HCT116 (cell line): ENCODE data around the gene KIAA1614. TPM values are rescaled to one million over a fixed set of nuclear protein-coding genes. Genes with fewer than 3 reads are reported as not detected.

Experiments
- ATAC-seq: fragments of 200-7000 bp; cut with Tn5 transposase; 2 replicates; pipeline ENCODE4 v1.9.1; 2020; ENCODE audit warnings: mild to moderate bottlenecking, moderate library complexity
- BruUV-seq: library from RNA; stranded (reverse); fragments of 400-500 nt; replicated peaks from 2 replicates; lab custom pipeline; 2021; lab: Mats Ljungman, UMichigan
- CTCF ChIA-PET: fragments of 300-600 bp; sonication (Branson Sonifier 250); formaldehyde crosslinking; loops from one replicate; lab custom pipeline; 2021; ENCODE audit warnings: antibody characterized with exemption; lab: Charles Lee
- POLR2A ChIA-PET: fragments of 300-600, 350-600 bp; sonication (Branson Sonifier 250); formaldehyde crosslinking; loops from one replicate; lab custom pipeline; 2021; ENCODE audit warnings: antibody characterized with exemption; lab: Charles Lee
- RAD21 ChIA-PET, 2 experiments: fragments of 300-600 bp; sonication (Branson Sonifier 250); formaldehyde crosslinking; loops; one replicate each; lab custom pipeline; 2023; ENCODE audit warnings: low total read pairs in 2 of 2; ENCODE audit not compliant: uncharacterized antibody in 2 of 2, unreplicated experiment in 2 of 2, low non-redundant PET in 1 of 2; lab: Charles Lee
- DNase-seq: peaks from one replicate; pipeline ENCODE4 v3.0.0-alpha.2; 2010; ENCODE audit warnings: low read depth, low spot score
- H2AFZ ChIP-seq: fragments of 200-600 bp; shearing (Covaris generic), sonication (generic); 2 replicates; pipeline ENCODE4 v1.6.1; 2017; ENCODE audit warnings: low read depth, mixed run types, mixed read lengths, antibody characterized with exemption, low read length; ENCODE audit not compliant: poor library complexity, severe bottlenecking
- H3K27ac ChIP-seq: 2 replicates; pipeline ENCODE4 v1.5.1; 2012; ENCODE audit warnings: low read depth, low read length
- H3K27me3 ChIP-seq: fragments of 200-600 bp; sonication (generic); 2 replicates; pipeline ENCODE4 v1.6.1; 2016; ENCODE audit warnings: mixed run types, low read length, mixed read lengths; ENCODE audit not compliant: insufficient read depth
- H3K36me3 ChIP-seq, 2 experiments: fragments of 200-500 bp in 1 of 2; fragments of 200-600 bp in 1 of 2; sonication (Bioruptor generic) in 1 of 2; sonication (generic) in 1 of 2; 2 replicates each; pipeline versions ENCODE4 v1.5.1 to v1.6.1; 2014 to 2016; ENCODE audit warnings: low read length in 2 of 2, inconsistent platforms in 1 of 2, mixed read lengths in 1 of 2, mixed run types in 1 of 2; ENCODE audit not compliant: insufficient read depth in 2 of 2, control insufficient read depth in 1 of 2
- H3K4me1 ChIP-seq, 2 experiments: fragments of 200-600 bp in 1 of 2; sonication (generic) in 1 of 2; 2 replicates each; pipeline versions ENCODE4 v1.5.1 to v1.6.1; 2012 to 2017; ENCODE audit warnings: low read length in 2 of 2, inconsistent platforms in 1 of 2, mild to moderate bottlenecking in 1 of 2, mixed read lengths in 1 of 2, mixed run types in 1 of 2, moderate library complexity in 1 of 2; ENCODE audit not compliant: insufficient read depth in 2 of 2, control insufficient read depth in 1 of 2
- H3K4me2 ChIP-seq: fragments of 200-600 bp; sonication (generic); 2 replicates; pipeline ENCODE4 v1.6.1; 2017; ENCODE audit warnings: mixed run types, low read length, mixed read lengths
- H3K4me3 ChIP-seq, 2 experiments: fragments of 200-600 bp in 1 of 2; sonication (generic) in 1 of 2; replicated peaks in 1 of 2; 2 replicates each; pipeline ENCODE4 v1.5.1; 2011 to 2016; ENCODE audit warnings: low read length in 2 of 2, control low read depth in 1 of 2, low read depth in 1 of 2, mild to moderate bottlenecking in 1 of 2, mixed read lengths in 1 of 2, mixed run types in 1 of 2
- H3K79me2 ChIP-seq: fragments of 200-600 bp; sonication (generic); 2 replicates; pipeline ENCODE4 v1.6.1; 2017; ENCODE audit warnings: mild to moderate bottlenecking, mixed run types, low read length, moderate library complexity, mixed read lengths; ENCODE audit not compliant: insufficient read depth
- H3K9ac ChIP-seq: fragments of 200-600 bp; sonication (generic); 2 replicates; pipeline ENCODE4 v1.6.1; 2016; ENCODE audit warnings: low read length, mixed read lengths
- H3K9me2 ChIP-seq: fragments of 200-600 bp; sonication (generic), shearing (Covaris generic); 2 replicates; pipeline ENCODE4 v1.6.1; 2017; ENCODE audit warnings: mixed run types, mild to moderate bottlenecking, moderate library complexity; ENCODE audit not compliant: insufficient read depth
- H3K9me3 ChIP-seq, 2 experiments: fragments of 200-500 bp in 1 of 2; fragments of 200-600 bp in 1 of 2; sonication (Bioruptor generic) in 1 of 2; sonication (generic) in 1 of 2; 2 replicates each; pipeline ENCODE4 v1.6.1; 2014 to 2017; ENCODE audit warnings: low read length in 2 of 2, mixed read lengths in 2 of 2, inconsistent platforms in 1 of 2, low read depth in 1 of 2, mild to moderate bottlenecking in 1 of 2, mixed run types in 1 of 2, moderate library complexity in 1 of 2; ENCODE audit not compliant: control insufficient read depth in 1 of 2, insufficient read depth in 1 of 2
- H4K20me1 ChIP-seq: fragments of 200-600 bp; sonication (generic), shearing (Covaris generic); 2 replicates; pipeline ENCODE4 v1.6.1; 2017; ENCODE audit warnings: mixed run types, mild to moderate bottlenecking, moderate library complexity; ENCODE audit not compliant: insufficient read depth
- CBX3 ChIP-seq: IDR thresholded peaks from 2 replicates; pipeline ENCODE4 v1.6.1; 2012; ENCODE audit warnings: low read depth
- EGR1 ChIP-seq: IDR thresholded peaks from 2 replicates; pipeline ENCODE4 v1.6.1; 2012; ENCODE audit warnings: low read depth
- EZH2 ChIP-seq: fragments of 200-600 bp; sonication (generic); IDR thresholded peaks from 2 replicates; pipeline ENCODE4 v1.6.1; 2017; ENCODE audit warnings: antibody characterized with exemption, mixed run types
- EZH2phosphoT487 ChIP-seq: fragments of 200-600 bp; IDR thresholded peaks from 2 replicates; pipeline ENCODE4 v1.6.1; 2018; ENCODE audit warnings: antibody characterized with exemption, borderline replicate concordance
- FOSL1 ChIP-seq: IDR thresholded peaks from 2 replicates; pipeline ENCODE4 v1.6.1; 2012; ENCODE audit warnings: low read depth
- JUND ChIP-seq: IDR thresholded peaks from 2 replicates; pipeline ENCODE4 v1.6.1; 2012
- MAX ChIP-seq: IDR thresholded peaks from 2 replicates; pipeline ENCODE4 v1.6.1; 2012
- POLR2A ChIP-seq: IDR thresholded peaks from 2 replicates; pipeline ENCODE4 v1.7.0; 2011; ENCODE audit warnings: borderline replicate concordance; ENCODE audit not compliant: insufficient read depth, insufficient read length; ENCODE audit errors: extremely low read depth
- RAD21 ChIP-seq: IDR thresholded peaks from 2 replicates; pipeline ENCODE4 v1.6.1; 2012; ENCODE audit warnings: low read depth, mild to moderate bottlenecking
- SIN3A ChIP-seq: IDR thresholded peaks from 2 replicates; pipeline ENCODE4 v1.6.1; 2012; ENCODE audit warnings: low read depth
- SP1 ChIP-seq: IDR thresholded peaks from 2 replicates; pipeline ENCODE4 v1.6.1; 2012; ENCODE audit warnings: low read depth
- TCF7L2 ChIP-seq: IDR thresholded peaks from 2 replicates; pipeline ENCODE4 v1.7.0; 2011; ENCODE audit warnings: borderline replicate concordance, inconsistent platforms; ENCODE audit not compliant: insufficient read depth, insufficient read length; ENCODE audit errors: extremely low read depth
- YY1 ChIP-seq: IDR thresholded peaks from 2 replicates; pipeline ENCODE4 v1.6.1; 2011; ENCODE audit warnings: low read length, low read depth, moderate library complexity, mild to moderate bottlenecking; ENCODE audit not compliant: insufficient replicate concordance; ENCODE audit errors: extremely low read depth
- ZBTB33 ChIP-seq: IDR thresholded peaks from 2 replicates; pipeline ENCODE4 v1.6.1; 2011; ENCODE audit warnings: mild to moderate bottlenecking, low read length, moderate library complexity; ENCODE audit not compliant: insufficient replicate concordance; ENCODE audit errors: extremely low read depth
- ZNF274 ChIP-seq: fragments of 200-500 bp; sonication (Bioruptor generic); IDR thresholded peaks from 2 replicates; pipeline ENCODE4 v1.6.1; 2014; ENCODE audit warnings: mild to moderate bottlenecking, low read depth, low read length, inconsistent platforms
- intact Hi-C: fragments of 100-400 bp; cut with micrococcal nuclease; formaldehyde crosslinking; loops from 2 replicates; pipeline ENCODE4 v1.10.0; 2022
- total RNA-seq: library from RNA; stranded (reverse); gene quantifications from one replicate; pipeline ENCODE4 v1.2.1, GENCODE V29; 2021; ENCODE audit not compliant: unreplicated experiment
- TF ChIP-seq, protein P1 (sequence below), 3 experiments: fragments of 200-600 bp in 1 of 3; sonication (generic) in 1 of 3; IDR thresholded peaks in 2 of 3; conservative IDR thresholded peaks in 1 of 3; 2 replicates each; pipeline ENCODE4 v1.5.1; 2012 to 2017; ENCODE audit warnings: low read depth in 2 of 3, low read length in 2 of 3, antibody characterized with exemption in 1 of 3, borderline replicate concordance in 1 of 3, control low read depth in 1 of 3, mild to moderate bottlenecking in 1 of 3, mixed read lengths in 1 of 3, mixed run types in 1 of 3, moderate library complexity in 1 of 3; ENCODE audit not compliant: insufficient read depth in 1 of 3
- TF ChIP-seq, protein P2 (sequence below): IDR thresholded peaks from 2 replicates; pipeline ENCODE4 v1.6.1; 2012; ENCODE audit warnings: low read depth

Gene KIAA1614
- total RNA-seq, 1 experiment from 2014 or later: 0.25 TPM

DNA sequence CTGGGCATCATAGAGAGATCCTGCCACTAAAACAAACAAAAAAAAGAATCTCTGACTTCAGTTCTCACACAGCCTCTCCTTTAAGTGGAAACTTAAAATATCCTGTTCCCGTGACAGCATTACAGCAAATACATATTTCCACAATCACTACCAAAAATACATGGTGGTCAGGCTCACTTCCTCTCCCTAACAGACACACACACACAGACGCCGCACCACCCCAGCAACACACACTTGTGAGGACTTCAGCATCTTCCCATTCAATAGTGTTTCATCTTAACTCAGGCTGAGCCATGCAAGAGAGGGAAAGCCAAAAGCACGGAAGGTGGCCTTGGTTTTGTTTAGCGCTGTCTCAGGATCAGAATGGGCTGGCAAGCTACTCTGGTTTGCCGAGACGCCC is 21.9 kb downstream of the KIAA1614 start (continued):
- TF ChIP-seq EZH2phosphoT487 (no peak), RAD21 (no peak), POLR2A (no peak), FOSL1 (no peak), JUND (no peak)

GRCh38 chr1:180935326-180936109 is 22.8 kb downstream of the KIAA1614 start:
- Histone ChIP-seq H3K27ac (no peak overlapping the region), H3K9me3 (no peaks in the 10 kb centered on the region), H3K9me2 (no peaks in the 10 kb centered on the region), H3K9ac (no peak overlapping the region), H3K36me3 (no peaks in the 10 kb centered on the region), H3K4me1 (no peaks in the 10 kb centered on the region), H3K79me2 (no peaks in the 10 kb centered on the region), H4K20me1 (no peaks in the 10 kb centered on the region), H3K27me3 (no peaks in the 10 kb centered on the region), H2AFZ (no peak overlapping the region), H3K4me2 (no peak overlapping the region), H3K4me3 (no peak overlapping the region)
- ATAC-seq: peak; percentile 8; the same call in 1 of the 2 replicates
- intact Hi-C loops: no loop called here
- ChIA-PET POLR2A (no interaction called here), RAD21 (no interaction called here), CTCF (no interaction called here)
- BruUV-seq: no TSS peak
- no peak for DNase-seq
- TF ChIP-seq TCF7L2: no peak
- TF ChIP-seq CBX3: no peak
- TF ChIP-seq RAD21: no peak
- TF ChIP-seq SIN3A: no peak
- no peak for TF ChIP-seq ZBTB33
- TF ChIP-seq POLR2A: no peak
- no peak for TF ChIP-seq EZH2
- no peak for TF ChIP-seq EZH2phosphoT487
- TF ChIP-seq, protein P1, sequence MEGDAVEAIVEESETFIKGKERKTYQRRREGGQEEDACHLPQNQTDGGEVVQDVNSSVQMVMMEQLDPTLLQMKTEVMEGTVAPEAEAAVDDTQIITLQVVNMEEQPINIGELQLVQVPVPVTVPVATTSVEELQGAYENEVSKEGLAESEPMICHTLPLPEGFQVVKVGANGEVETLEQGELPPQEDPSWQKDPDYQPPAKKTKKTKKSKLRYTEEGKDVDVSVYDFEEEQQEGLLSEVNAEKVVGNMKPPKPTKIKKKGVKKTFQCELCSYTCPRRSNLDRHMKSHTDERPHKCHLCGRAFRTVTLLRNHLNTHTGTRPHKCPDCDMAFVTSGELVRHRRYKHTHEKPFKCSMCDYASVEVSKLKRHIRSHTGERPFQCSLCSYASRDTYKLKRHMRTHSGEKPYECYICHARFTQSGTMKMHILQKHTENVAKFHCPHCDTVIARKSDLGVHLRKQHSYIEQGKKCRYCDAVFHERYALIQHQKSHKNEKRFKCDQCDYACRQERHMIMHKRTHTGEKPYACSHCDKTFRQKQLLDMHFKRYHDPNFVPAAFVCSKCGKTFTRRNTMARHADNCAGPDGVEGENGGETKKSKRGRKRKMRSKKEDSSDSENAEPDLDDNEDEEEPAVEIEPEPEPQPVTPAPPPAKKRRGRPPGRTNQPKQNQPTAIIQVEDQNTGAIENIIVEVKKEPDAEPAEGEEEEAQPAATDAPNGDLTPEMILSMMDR (IDR thresholded peaks at IDR 0.05 in 2 of 3, conservative IDR thresholded peaks at IDR 0.05 in 1 of 3; ENCODE audit: borderline replicate concordance in 1 of 3, insufficient read depth in 1 of 3, low read depth in 2 of 3, low read length in 2 of 3): no peak
- TF ChIP-seq YY1: no peak
- no peak for TF ChIP-seq MAX
- no peak for TF ChIP-seq ZNF274
- TF ChIP-seq, protein P2, sequence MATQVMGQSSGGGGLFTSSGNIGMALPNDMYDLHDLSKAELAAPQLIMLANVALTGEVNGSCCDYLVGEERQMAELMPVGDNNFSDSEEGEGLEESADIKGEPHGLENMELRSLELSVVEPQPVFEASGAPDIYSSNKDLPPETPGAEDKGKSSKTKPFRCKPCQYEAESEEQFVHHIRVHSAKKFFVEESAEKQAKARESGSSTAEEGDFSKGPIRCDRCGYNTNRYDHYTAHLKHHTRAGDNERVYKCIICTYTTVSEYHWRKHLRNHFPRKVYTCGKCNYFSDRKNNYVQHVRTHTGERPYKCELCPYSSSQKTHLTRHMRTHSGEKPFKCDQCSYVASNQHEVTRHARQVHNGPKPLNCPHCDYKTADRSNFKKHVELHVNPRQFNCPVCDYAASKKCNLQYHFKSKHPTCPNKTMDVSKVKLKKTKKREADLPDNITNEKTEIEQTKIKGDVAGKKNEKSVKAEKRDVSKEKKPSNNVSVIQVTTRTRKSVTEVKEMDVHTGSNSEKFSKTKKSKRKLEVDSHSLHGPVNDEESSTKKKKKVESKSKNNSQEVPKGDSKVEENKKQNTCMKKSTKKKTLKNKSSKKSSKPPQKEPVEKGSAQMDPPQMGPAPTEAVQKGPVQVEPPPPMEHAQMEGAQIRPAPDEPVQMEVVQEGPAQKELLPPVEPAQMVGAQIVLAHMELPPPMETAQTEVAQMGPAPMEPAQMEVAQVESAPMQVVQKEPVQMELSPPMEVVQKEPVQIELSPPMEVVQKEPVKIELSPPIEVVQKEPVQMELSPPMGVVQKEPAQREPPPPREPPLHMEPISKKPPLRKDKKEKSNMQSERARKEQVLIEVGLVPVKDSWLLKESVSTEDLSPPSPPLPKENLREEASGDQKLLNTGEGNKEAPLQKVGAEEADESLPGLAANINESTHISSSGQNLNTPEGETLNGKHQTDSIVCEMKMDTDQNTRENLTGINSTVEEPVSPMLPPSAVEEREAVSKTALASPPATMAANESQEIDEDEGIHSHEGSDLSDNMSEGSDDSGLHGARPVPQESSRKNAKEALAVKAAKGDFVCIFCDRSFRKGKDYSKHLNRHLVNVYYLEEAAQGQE: no peak
- no peak for TF ChIP-seq EGR1
- TF ChIP-seq SP1: no peak
